SK-N-SH treated with all-trans-retinoic acid at 6 μM for 48 hours (cell line): ENCODE data around the gene TMEM219.

Experiments used
- ATAC-seq: fragments of 200-7000 bp; cut with Tn5 transposase; 3 replicates; pipeline ENCODE4 v1.9.1; 2020; ENCODE audit warnings: mild to moderate bottlenecking, moderate library complexity
- ARNTL ChIP-seq: fragments of 450-650 bp; formaldehyde crosslinking; IDR thresholded peaks from 2 replicates; pipeline ENCODE4 v1.5.0; 2020; ENCODE audit warnings: low read depth, mild to moderate bottlenecking, moderate library complexity, borderline replicate concordance
- CSDC2 ChIP-seq: fragments of 250-450 bp; sonication (Bioruptor Pico); IDR thresholded peaks from 2 replicates; pipeline ENCODE4 v1.5.0; 2020; ENCODE audit warnings: mild to moderate bottlenecking, moderate library complexity
- CSRNP3 ChIP-seq: fragments of 250-450 bp; sonication (Bioruptor Pico); IDR thresholded peaks from 2 replicates; pipeline ENCODE4 v1.5.1; 2021; ENCODE audit warnings: mild to moderate bottlenecking, moderate library complexity
- ESRRG ChIP-seq: fragments of 250-450 bp; sonication (Bioruptor Pico); IDR thresholded peaks from 2 replicates; pipeline ENCODE4 v1.6.1; 2021; ENCODE audit warnings: mild to moderate bottlenecking
- GLIS3 ChIP-seq: fragments of 250-450 bp; sonication (Bioruptor Pico); IDR thresholded peaks from 2 replicates; pipeline ENCODE4 v1.5.0; 2020; ENCODE audit warnings: mild to moderate bottlenecking, moderate library complexity
- ISL1 ChIP-seq: fragments of 250-450 bp; sonication (Bioruptor Pico); IDR thresholded peaks from 2 replicates; pipeline ENCODE4 v2.1.2; 2022; ENCODE audit warnings: mild to moderate bottlenecking, moderate library complexity
- PATZ1 ChIP-seq: fragments of 250-450 bp; sonication (Bioruptor Pico); IDR thresholded peaks from 2 replicates; pipeline ENCODE4 v1.8.0; 2020; ENCODE audit warnings: mild to moderate bottlenecking, moderate library complexity, borderline replicate concordance
- SNAI2 ChIP-seq: fragments of 250-450 bp; sonication (Bioruptor Pico); IDR thresholded peaks from 2 replicates; pipeline ENCODE4 v1.5.0; 2020; ENCODE audit warnings: mild to moderate bottlenecking, moderate library complexity
- TCF4 ChIP-seq: fragments of 250-450 bp; sonication (Bioruptor Pico); IDR thresholded peaks from 2 replicates; pipeline ENCODE4 v1.8.0; 2021; ENCODE audit warnings: mild to moderate bottlenecking, moderate library complexity, borderline replicate concordance
- TOX ChIP-seq: fragments of 250-450 bp; sonication (Bioruptor Pico); IDR thresholded peaks from 2 replicates; pipeline ENCODE4 v1.8.0; 2021; ENCODE audit warnings: mild to moderate bottlenecking, moderate library complexity, borderline replicate concordance
- ZFP3 ChIP-seq: fragments of 250-450 bp; sonication (Bioruptor Pico); IDR thresholded peaks from 2 replicates; pipeline ENCODE4 v1.5.0; 2020; ENCODE audit warnings: mild to moderate bottlenecking, moderate library complexity
- ZNF565 ChIP-seq: fragments of 450-650 bp; formaldehyde crosslinking; conservative IDR thresholded peaks from 2 replicates; pipeline ENCODE4 v1.5.0; 2020; ENCODE audit warnings: low read depth, mild to moderate bottlenecking, moderate library complexity
- ZNF70 ChIP-seq: fragments of 450-650 bp; formaldehyde crosslinking; IDR thresholded peaks from 2 replicates; pipeline ENCODE4 v1.5.0; 2020; ENCODE audit warnings: mild to moderate bottlenecking, moderate library complexity
- ZNF8 ChIP-seq: fragments of 450-650 bp; formaldehyde crosslinking; IDR thresholded peaks from 2 replicates; pipeline ENCODE4 v1.5.0; 2020; ENCODE audit warnings: mild to moderate bottlenecking, moderate library complexity
- TF ChIP-seq, protein P1 (sequence below): fragments of 250-450 bp; sonication (Bioruptor Pico); IDR thresholded peaks from 2 replicates; pipeline ENCODE4 v1.5.1; 2020; ENCODE audit warnings: low read depth, mild to moderate bottlenecking, moderate library complexity
- TF ChIP-seq, protein P2 (sequence below): fragments of 250-450 bp; sonication (Bioruptor Pico); IDR thresholded peaks from 2 replicates; pipeline ENCODE4 v1.5.0; 2020; ENCODE audit warnings: mild to moderate bottlenecking, moderate library complexity

TMEM219 gene

DNA sequence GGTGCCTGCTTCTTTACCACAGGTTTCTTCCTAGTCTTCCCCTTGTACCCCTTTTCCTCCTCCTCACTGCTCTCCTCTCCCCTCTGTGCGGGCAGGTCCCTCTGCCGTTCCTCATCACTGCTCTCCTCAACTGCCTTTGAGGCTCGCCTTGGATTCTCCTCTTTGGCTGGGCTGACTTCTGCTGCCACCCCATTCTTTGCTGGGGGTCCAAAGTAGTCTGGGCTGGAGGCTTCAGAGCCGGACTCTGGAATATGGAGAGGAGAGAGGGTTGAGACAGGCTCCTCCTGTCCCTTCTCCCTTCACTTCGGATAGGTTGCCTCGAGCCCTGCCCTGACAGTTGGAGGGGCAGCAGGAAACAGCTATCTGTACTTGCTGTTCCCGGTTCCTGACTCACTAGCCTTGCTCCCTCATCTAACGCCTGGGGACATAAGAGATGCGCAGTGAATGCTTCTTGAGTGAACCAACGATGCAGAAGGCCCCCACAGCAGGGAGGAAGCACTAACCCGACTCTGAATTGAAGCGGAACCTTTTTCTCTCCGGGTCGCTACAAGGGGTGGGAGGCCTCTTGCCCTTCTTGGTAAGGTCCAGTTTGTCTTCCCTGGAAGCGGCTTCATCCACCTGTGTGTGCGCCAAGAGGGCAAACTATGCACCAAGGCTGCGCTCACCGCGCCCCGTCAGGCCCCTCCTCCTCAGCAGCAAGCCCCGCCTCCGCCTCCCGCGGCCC, 32.9 kb downstream of the TMEM219 start:
- TF ChIP-seq SNAI2 (CRISPR knock-in tag) (no peak), CSRNP3 (no peak), ZFP3 (CRISPR knock-in tag) (no peak), TCF4 (CRISPR knock-in tag) (no peak), ZNF70 (CRISPR knock-in tag) (no peak), ZNF8 (no peak)
- TF ChIP-seq, protein P1, sequence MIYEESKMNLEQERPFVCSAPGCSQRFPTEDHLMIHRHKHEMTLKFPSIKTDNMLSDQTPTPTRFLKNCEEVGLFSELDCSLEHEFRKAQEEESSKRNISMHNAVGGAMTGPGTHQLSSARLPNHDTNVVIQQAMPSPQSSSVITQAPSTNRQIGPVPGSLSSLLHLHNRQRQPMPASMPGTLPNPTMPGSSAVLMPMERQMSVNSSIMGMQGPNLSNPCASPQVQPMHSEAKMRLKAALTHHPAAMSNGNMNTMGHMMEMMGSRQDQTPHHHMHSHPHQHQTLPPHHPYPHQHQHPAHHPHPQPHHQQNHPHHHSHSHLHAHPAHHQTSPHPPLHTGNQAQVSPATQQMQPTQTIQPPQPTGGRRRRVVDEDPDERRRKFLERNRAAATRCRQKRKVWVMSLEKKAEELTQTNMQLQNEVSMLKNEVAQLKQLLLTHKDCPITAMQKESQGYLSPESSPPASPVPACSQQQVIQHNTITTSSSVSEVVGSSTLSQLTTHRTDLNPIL (CRISPR knock-in tag), result no peak
- TF ChIP-seq, protein P2, sequence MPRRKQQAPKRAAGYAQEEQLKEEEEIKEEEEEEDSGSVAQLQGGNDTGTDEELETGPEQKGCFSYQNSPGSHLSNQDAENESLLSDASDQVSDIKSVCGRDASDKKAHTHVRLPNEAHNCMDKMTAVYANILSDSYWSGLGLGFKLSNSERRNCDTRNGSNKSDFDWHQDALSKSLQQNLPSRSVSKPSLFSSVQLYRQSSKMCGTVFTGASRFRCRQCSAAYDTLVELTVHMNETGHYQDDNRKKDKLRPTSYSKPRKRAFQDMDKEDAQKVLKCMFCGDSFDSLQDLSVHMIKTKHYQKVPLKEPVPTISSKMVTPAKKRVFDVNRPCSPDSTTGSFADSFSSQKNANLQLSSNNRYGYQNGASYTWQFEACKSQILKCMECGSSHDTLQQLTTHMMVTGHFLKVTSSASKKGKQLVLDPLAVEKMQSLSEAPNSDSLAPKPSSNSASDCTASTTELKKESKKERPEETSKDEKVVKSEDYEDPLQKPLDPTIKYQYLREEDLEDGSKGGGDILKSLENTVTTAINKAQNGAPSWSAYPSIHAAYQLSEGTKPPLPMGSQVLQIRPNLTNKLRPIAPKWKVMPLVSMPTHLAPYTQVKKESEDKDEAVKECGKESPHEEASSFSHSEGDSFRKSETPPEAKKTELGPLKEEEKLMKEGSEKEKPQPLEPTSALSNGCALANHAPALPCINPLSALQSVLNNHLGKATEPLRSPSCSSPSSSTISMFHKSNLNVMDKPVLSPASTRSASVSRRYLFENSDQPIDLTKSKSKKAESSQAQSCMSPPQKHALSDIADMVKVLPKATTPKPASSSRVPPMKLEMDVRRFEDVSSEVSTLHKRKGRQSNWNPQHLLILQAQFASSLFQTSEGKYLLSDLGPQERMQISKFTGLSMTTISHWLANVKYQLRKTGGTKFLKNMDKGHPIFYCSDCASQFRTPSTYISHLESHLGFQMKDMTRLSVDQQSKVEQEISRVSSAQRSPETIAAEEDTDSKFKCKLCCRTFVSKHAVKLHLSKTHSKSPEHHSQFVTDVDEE, result no peak
- peak; percentile 27 for ATAC-seq

- ATAC-seq, result peak; percentile 68
- no peak for TF ChIP-seq ZNF8
- no peak for TF ChIP-seq ZNF565 (CRISPR knock-in tag)
- TF ChIP-seq ZFP3 (CRISPR knock-in tag), result no peak
- TF ChIP-seq CSRNP3, result no peak
- no peak for TF ChIP-seq GLIS3 (CRISPR knock-in tag)
- no peak for TF ChIP-seq CSDC2 (CRISPR knock-in tag)
- TF ChIP-seq ARNTL, result no peak
Observed at GRCh38 chr16:29995324-29995910, 33.5 kb downstream of the TMEM219 start, which contains the start of gene HIRIP3. Gene HIRIP3 (minus strand): TSS chr16:29995617. CDS start chr16:29995605, 12 bp downstream.

- peak; percentile 96 for ATAC-seq
- TF ChIP-seq ESRRG (CRISPR knock-in tag), result no peak
- 0 out of 2 replicates have a peak, but pooled peaks have one; percentile 35 for TF ChIP-seq GLIS3 (CRISPR knock-in tag)
- TF ChIP-seq, all 23 proteins: peak for 1
Observed at GRCh38 chr16:29995911-29996765, 34.3 kb downstream of the TMEM219 start, which contains the start of gene INO80E. Gene INO80E (plus strand): TSS chr16:29996241. CDS start chr16:29996311, 70 bp downstream.

DNA sequence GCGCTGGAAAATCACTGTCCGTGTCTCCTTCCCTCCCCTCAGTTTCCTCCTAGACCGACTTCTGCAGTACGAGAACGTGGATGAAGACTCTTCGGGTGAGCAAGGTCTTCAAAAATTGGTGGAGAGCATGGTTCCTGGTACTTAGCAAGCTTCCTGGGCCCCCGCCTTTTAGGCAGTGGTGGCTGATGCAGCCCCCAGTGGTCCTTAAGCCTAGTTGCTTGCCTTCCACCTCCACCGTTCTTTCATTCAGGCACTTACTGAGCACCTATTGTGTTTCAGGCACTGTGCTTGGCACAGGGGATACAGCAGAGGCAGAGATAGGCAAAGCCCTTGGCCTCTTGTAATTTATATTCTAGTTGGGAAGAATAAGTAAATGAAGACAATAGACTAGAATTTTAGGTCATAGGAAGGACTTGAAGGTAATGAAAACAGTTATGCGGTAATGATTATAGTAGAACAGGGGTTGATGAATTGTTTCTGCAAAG, 34.9 kb downstream of the TMEM219 start:
- ATAC-seq, result peak; percentile 7
- TF ChIP-seq CSDC2 (CRISPR knock-in tag), result no peak
- TF ChIP-seq, protein P1 (CRISPR knock-in tag), result no peak
- TF ChIP-seq PATZ1 (CRISPR knock-in tag), result no peak
- TF ChIP-seq ZNF8, result no peak
- TF ChIP-seq CSRNP3, result no peak
- TF ChIP-seq ARNTL, result no peak
- TF ChIP-seq TOX, result no peak
- no peak for TF ChIP-seq SNAI2 (CRISPR knock-in tag)
- TF ChIP-seq, protein P2, result no peak
- no peak for TF ChIP-seq ISL1 (CRISPR knock-in tag)
